HG02759 (cell line): ENCODE measurements around the gene GAPDHS.

Source experiments
- ATAC-seq: cut with Tn5 transposase; IDR thresholded peaks from one replicate; pipeline ENCODE4 v1.9.1; 2021; ENCODE audit warnings: mild to moderate bottlenecking, moderate library complexity; ENCODE audit not compliant: unreplicated experiment

Gene GAPDHS

DNA sequence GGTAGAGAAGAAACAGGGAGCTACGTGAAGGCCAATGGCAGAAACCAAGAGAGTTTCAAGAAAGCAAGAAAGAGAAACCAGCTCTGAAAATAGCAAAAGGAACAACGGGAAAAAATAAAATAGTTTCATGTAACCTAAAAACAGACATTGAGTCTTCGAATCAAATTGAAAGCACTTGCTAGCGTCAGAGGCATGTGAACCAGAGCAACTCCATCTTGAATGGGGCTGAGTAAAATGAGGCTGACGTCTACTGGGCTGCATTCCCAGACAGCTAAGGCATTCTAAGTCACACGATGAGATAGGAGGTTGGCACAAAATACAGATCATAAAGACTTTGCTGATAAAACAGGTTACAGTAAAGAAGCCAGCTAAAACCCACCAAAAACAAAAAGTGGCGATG, 45.5 kb downstream of the GAPDHS start:
- ATAC-seq = no peak

DNA sequence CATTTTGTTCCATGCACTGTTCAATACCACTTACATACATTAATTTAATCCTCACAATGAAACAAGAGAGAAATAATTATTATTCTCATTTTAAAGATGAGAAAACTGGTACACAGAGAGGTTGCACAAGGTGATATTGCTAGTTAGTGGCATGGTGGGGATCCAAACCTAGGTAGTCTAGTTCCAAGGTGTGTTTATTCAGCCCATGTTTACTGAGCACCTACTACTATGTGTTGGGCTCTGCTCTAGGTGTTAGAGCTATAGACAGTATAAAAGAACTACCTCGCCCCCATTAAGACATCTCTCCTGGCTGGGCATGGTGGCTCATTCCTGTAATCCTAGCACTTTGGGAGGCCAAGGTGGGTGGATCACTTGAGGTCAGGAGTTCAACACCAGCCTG, 49.5 kb downstream of the GAPDHS start:
- ATAC-seq = no peak

DNA sequence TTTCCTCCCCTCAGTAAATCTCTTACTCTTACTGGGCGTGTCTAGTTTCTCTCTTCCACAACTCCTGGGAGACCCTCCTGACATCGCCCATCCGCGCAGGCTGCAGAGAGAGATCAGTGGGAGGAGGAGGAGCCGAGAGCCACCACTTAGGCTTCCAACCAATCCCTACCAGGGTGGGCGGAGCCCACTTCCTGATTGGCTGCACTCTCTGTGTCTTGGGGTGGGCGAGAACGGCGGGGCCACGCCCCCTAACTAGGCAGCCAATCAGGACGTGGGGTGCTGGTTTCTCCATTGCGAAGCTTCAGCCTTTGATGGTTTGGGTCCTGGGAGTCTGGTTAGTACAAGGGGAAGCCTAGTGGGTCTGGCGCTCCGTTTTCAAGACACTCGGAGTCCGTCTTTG, 52.6 kb downstream of the GAPDHS start, which contains the start of gene PMIS2:
TSS of gene PMIS2 (plus strand) at position 326 of the 400 bp plus-strand sequence. CDS start 87 bp downstream, outside the sequence.
- ATAC-seq = no peak

DNA sequence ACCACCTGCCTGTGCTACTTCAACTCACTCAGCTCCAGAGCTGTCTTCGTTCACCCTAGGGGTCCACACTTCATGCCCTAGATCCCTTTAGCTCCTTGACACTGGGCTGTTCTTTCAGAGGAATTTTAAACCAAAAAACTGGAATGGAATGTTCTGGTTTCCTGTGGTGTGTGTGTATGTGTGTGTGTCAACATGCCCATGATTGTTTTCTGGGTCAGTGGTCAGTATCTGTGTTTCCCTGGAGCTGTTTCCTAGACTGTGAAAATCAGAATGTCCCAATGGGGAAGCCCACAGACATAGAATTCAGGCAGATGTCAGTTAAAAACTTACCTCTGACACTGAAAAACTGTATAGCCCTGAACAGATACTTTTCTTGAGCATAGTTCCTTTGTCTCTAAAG, 54.1 kb downstream of the GAPDHS start:
- ATAC-seq = no peak

DNA sequence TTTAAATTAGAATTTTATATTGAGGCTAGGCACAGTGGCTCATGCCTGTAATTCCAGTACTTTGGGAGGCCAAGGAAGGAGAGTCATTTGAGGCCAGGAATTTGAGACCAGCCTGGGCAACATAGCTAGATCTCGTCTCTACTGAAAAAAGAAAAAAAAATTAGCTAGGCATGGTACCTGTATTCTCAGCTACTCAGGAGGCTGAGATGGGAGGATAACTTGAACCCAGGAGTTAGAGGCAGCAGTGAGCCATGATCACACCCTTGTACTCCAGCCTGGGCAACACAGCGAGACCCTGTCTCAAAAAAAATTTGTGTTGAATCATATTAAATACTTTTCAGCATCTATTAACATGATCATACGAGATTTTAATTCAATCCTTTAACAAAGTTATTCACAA, 57.6 kb downstream of the GAPDHS start:
- no peak for ATAC-seq

DNA sequence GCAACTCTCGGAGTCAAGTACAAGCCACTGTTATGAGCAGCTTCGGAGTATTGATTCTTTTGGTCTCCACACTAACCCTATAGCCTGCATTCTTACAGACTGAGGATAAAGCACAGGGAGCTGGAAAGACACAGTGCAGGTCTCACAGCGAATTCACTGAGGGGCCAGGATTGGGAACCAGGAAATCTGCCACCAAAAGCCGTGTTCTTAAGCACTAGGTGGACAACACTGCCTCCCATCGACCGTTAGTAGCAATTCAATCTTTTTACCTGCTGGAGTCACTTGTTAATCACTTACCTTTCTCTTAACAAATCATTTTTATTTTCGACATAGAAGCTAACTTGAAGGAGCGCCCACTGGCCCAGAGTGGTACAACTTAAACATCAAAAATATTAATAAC, 59.0 kb downstream of the GAPDHS start:
- ATAC-seq = no peak
